SU-DHL-6 (cell line): Measurements from ENCODE around the gene NCF4.

Source experiments
- EZH2phosphoT487 ChIP-seq: fragments of 200-600 bp; sonication (generic), shearing (Covaris generic); conservative IDR thresholded peaks from 2 replicates; pipeline ENCODE4 v1.6.1; 2018; ENCODE audit warnings: mild to moderate bottlenecking, antibody characterized with exemption, low read length, moderate library complexity, mixed read lengths
- TF ChIP-seq, protein P1 (sequence below): fragments of 200-600 bp; sonication (generic); IDR thresholded peaks from one replicate; pipeline ENCODE4 v1.5.1; 2017; ENCODE audit warnings: antibody characterized with exemption, mild to moderate bottlenecking, low read length, moderate library complexity; ENCODE audit not compliant: insufficient read depth, poor library complexity, severe bottlenecking

DNA sequence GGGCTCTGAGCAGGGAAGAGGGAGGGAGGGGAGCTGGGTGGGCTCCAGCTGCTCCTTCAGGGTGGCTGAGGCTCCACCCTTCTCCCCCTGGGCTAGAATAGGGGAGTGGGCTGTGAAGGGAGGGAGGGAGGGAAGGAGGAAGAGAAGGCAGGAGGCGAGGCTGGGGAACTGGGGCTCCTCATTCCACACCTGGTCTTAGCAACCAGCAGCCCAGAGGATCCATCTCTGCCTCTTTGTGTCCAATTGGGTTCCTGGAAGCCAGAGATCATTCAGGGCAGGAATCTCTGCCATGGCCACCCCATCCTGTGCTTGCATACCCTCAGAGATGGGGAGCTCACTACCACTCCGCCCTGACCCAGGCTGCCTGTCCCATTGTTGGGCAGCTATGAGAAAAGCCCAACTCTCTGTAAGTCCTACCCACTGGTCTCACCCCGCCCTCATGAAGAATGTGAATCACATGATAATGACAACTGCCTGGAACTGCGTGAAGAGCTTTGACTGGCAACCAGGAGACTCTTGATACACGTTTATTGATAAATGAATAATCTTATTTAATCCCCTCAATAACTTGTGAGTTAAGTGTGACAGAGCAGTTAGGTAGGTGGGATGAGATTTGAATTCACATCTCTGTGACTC, 7.9 kb downstream of the NCF4 start:
- TF ChIP-seq, protein P1, sequence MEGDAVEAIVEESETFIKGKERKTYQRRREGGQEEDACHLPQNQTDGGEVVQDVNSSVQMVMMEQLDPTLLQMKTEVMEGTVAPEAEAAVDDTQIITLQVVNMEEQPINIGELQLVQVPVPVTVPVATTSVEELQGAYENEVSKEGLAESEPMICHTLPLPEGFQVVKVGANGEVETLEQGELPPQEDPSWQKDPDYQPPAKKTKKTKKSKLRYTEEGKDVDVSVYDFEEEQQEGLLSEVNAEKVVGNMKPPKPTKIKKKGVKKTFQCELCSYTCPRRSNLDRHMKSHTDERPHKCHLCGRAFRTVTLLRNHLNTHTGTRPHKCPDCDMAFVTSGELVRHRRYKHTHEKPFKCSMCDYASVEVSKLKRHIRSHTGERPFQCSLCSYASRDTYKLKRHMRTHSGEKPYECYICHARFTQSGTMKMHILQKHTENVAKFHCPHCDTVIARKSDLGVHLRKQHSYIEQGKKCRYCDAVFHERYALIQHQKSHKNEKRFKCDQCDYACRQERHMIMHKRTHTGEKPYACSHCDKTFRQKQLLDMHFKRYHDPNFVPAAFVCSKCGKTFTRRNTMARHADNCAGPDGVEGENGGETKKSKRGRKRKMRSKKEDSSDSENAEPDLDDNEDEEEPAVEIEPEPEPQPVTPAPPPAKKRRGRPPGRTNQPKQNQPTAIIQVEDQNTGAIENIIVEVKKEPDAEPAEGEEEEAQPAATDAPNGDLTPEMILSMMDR = no peak
- TF ChIP-seq EZH2phosphoT487 = no peak
